HG02970 (cell line): Measurements from ENCODE around the gene LYPD6B.
A peak's percentile ranks its signal among the peaks of the same experiment; 100 is the strongest.

ENCODE experiments used
- ATAC-seq: cut with Tn5 transposase; IDR thresholded peaks from one replicate; pipeline ENCODE4 v1.9.1; 2021; ENCODE audit warnings: mild to moderate bottlenecking, moderate library complexity, moderate number of reproducible peaks; ENCODE audit not compliant: unreplicated experiment, low FRiP score

Gene LYPD6B

GRCh38 chr2:149152469-149152953 lies 114.0 kb downstream of the LYPD6B start:
- ATAC-seq, result no peak

- no peak for ATAC-seq
Measured at GRCh38 chr2:149155196-149155969, 116.9 kb downstream of the LYPD6B start.

- no peak for ATAC-seq
Measured at GRCh38 chr2:149155988-149156387, 117.5 kb downstream of the LYPD6B start.

- no peak for ATAC-seq
Measured at GRCh38 chr2:149156971-149157740, 118.7 kb downstream of the LYPD6B start.

GRCh38 chr2:149158957-149159356 lies 120.5 kb downstream of the LYPD6B start:
- ATAC-seq, result no peak

- no peak for ATAC-seq
Measured at GRCh38 chr2:149160195-149160594, 121.7 kb downstream of the LYPD6B start.

GRCh38 chr2:149160701-149161217 lies 122.3 kb downstream of the LYPD6B start:
- ATAC-seq, result peak; percentile 60

GRCh38 chr2:149161481-149162225 lies 123.2 kb downstream of the LYPD6B start:
- ATAC-seq, result no peak

GRCh38 chr2:149164296-149164695 lies 125.8 kb downstream of the LYPD6B start:
- ATAC-seq, result no peak

GRCh38 chr2:149164827-149165226 lies 126.3 kb downstream of the LYPD6B start:
- no peak for ATAC-seq

GRCh38 chr2:149167001-149167780 lies 128.7 kb downstream of the LYPD6B start:
- no peak for ATAC-seq

GRCh38 chr2:149167941-149168340 lies 129.4 kb downstream of the LYPD6B start:
- ATAC-seq, result no peak

GRCh38 chr2:149169656-149170055 lies 131.2 kb downstream of the LYPD6B start:
- ATAC-seq, result no peak

- ATAC-seq, result no peak
Measured at GRCh38 chr2:149170156-149170555, 131.7 kb downstream of the LYPD6B start.

GRCh38 chr2:149170911-149171310 lies 132.4 kb downstream of the LYPD6B start:
- ATAC-seq, result no peak

GRCh38 chr2:149173220-149173619 lies 134.7 kb downstream of the LYPD6B start:
- no peak for ATAC-seq

- no peak for ATAC-seq
Measured at GRCh38 chr2:149175956-149176355, 137.5 kb downstream of the LYPD6B start.

GRCh38 chr2:149178612-149179011 lies 140.1 kb downstream of the LYPD6B start:
- ATAC-seq, result no peak

GRCh38 chr2:149180226-149180875 lies 141.9 kb downstream of the LYPD6B start:
- ATAC-seq, result no peak
